ENCODE measurements around the gene CADPS2. TPM values are rescaled to one million over a fixed set of nuclear protein-coding genes. Genes with fewer than 3 reads are reported as not detected.

Gene CADPS2
- total RNA-seq, 1 donor from 2014 or later: 0.22 TPM

GRCh38 chr7:122584676-122585251, 301.5 kb downstream of the CADPS2 start:
- no peak overlapping the region for H3K27ac Mint-ChIP-seq (ENCODE audit: unreplicated experiment)
- DNase-seq: no peak
- H3K27me3 Mint-ChIP-seq (ENCODE audit: unreplicated experiment): no peaks in the 10 kb centered on the region
- H3K36me3 Mint-ChIP-seq (ENCODE audit: unreplicated experiment): no peaks in the 10 kb centered on the region
- H3K4me3 Mint-ChIP-seq (ENCODE audit: unreplicated experiment): no peak overlapping the region
- no peak for TF ChIP-seq CTCF (IDR thresholded peaks at IDR 0.05; ENCODE audit: partially characterized antibody, unreplicated experiment)
- H3K9me3 Mint-ChIP-seq (ENCODE audit: unreplicated experiment): no peaks in the 10 kb centered on the region
- H3K4me1 Mint-ChIP-seq (ENCODE audit: low read depth, unreplicated experiment): peaks cover 3% of the 10 kb centered on the region

GRCh38 chr7:122578350-122578749, 307.9 kb downstream of the CADPS2 start:
- H3K36me3 Mint-ChIP-seq (ENCODE audit: unreplicated experiment): no peaks in the 10 kb centered on the region
- no peak for TF ChIP-seq CTCF (IDR thresholded peaks at IDR 0.05; ENCODE audit: partially characterized antibody, unreplicated experiment)
- no peak for DNase-seq
- H3K4me3 Mint-ChIP-seq (ENCODE audit: unreplicated experiment): no peak overlapping the region
- H3K9me3 Mint-ChIP-seq (ENCODE audit: unreplicated experiment): peaks cover 2% of the 10 kb centered on the region
- H3K27ac Mint-ChIP-seq (ENCODE audit: unreplicated experiment): no peak overlapping the region
- H3K27me3 Mint-ChIP-seq (ENCODE audit: unreplicated experiment): no peaks in the 10 kb centered on the region
- peaks cover 5% of the 10 kb centered on the region for H3K4me1 Mint-ChIP-seq (ENCODE audit: low read depth, unreplicated experiment)

- Mint-ChIP-seq H3K27ac (ENCODE audit: unreplicated experiment) (no peak overlapping the region), H3K27me3 (ENCODE audit: unreplicated experiment) (no peaks in the 10 kb centered on the region), H3K9me3 (ENCODE audit: unreplicated experiment) (peaks cover 2% of the 10 kb centered on the region), H3K36me3 (ENCODE audit: unreplicated experiment) (no peaks in the 10 kb centered on the region), H3K4me3 (ENCODE audit: unreplicated experiment) (no peak overlapping the region), H3K4me1 (ENCODE audit: low read depth, unreplicated experiment) (peaks cover 5% of the 10 kb centered on the region)
- DNase-seq: no peak
- TF ChIP-seq CTCF (IDR thresholded peaks at IDR 0.05; ENCODE audit: partially characterized antibody, unreplicated experiment): no peak
Measured at GRCh38 chr7:122577449-122578003, 308.7 kb downstream of the CADPS2 start.

GRCh38 chr7:122572706-122573105, 313.6 kb downstream of the CADPS2 start:
- Mint-ChIP-seq H3K4me3 (ENCODE audit: unreplicated experiment) (no peak overlapping the region), H3K27me3 (ENCODE audit: unreplicated experiment) (no peaks in the 10 kb centered on the region), H3K9me3 (ENCODE audit: unreplicated experiment) (peaks cover 2% of the 10 kb centered on the region), H3K27ac (ENCODE audit: unreplicated experiment) (no peak overlapping the region), H3K36me3 (ENCODE audit: unreplicated experiment) (no peaks in the 10 kb centered on the region), H3K4me1 (ENCODE audit: low read depth, unreplicated experiment) (no peaks in the 10 kb centered on the region)
- no peak for DNase-seq
- TF ChIP-seq CTCF (IDR thresholded peaks at IDR 0.05; ENCODE audit: partially characterized antibody, unreplicated experiment): no peak

- no peak overlapping the region for H3K4me3 Mint-ChIP-seq (ENCODE audit: unreplicated experiment)
- no peak for TF ChIP-seq CTCF (IDR thresholded peaks at IDR 0.05; ENCODE audit: partially characterized antibody, unreplicated experiment)
- no peaks in the 10 kb centered on the region for H3K9me3 Mint-ChIP-seq (ENCODE audit: unreplicated experiment)
- no peak overlapping the region for H3K27ac Mint-ChIP-seq (ENCODE audit: unreplicated experiment)
- no peaks in the 10 kb centered on the region for H3K36me3 Mint-ChIP-seq (ENCODE audit: unreplicated experiment)
- H3K4me1 Mint-ChIP-seq (ENCODE audit: low read depth, unreplicated experiment): no peaks in the 10 kb centered on the region
- no peaks in the 10 kb centered on the region for H3K27me3 Mint-ChIP-seq (ENCODE audit: unreplicated experiment)
- DNase-seq: no peak
Measured at GRCh38 chr7:122561326-122561725, 324.9 kb downstream of the CADPS2 start.
